ENCODE measurements around the gene NRIP2. TPM values are rescaled to one million over a fixed set of nuclear protein-coding genes. Genes with fewer than 3 reads are reported as not detected.

Gene NRIP2
- total and polyA plus RNA-seq, 4 donors = 0.10 to 1.1 (median 0.73) TPM

- H3K27me3 ChIP-seq (ENCODE audit: control insufficient read depth in 3 of 3, insufficient read depth in 3 of 3, low read length in 2 of 3) = no peaks in the 10 kb centered on the region
- H3K4me3 ChIP-seq = no peak overlapping the region
- peaks cover 0 to 6% (median 2%) of the 10 kb centered on the region in 4 donors for H3K36me3 ChIP-seq (ENCODE audit: control insufficient read depth in 4 of 4, insufficient read depth in 4 of 4, low read length in 4 of 4)
- TF ChIP-seq, protein P1, sequence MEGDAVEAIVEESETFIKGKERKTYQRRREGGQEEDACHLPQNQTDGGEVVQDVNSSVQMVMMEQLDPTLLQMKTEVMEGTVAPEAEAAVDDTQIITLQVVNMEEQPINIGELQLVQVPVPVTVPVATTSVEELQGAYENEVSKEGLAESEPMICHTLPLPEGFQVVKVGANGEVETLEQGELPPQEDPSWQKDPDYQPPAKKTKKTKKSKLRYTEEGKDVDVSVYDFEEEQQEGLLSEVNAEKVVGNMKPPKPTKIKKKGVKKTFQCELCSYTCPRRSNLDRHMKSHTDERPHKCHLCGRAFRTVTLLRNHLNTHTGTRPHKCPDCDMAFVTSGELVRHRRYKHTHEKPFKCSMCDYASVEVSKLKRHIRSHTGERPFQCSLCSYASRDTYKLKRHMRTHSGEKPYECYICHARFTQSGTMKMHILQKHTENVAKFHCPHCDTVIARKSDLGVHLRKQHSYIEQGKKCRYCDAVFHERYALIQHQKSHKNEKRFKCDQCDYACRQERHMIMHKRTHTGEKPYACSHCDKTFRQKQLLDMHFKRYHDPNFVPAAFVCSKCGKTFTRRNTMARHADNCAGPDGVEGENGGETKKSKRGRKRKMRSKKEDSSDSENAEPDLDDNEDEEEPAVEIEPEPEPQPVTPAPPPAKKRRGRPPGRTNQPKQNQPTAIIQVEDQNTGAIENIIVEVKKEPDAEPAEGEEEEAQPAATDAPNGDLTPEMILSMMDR (IDR thresholded peaks at IDR 0.05; ENCODE audit: control extremely low read depth, extremely low read depth) = no peak
- DNase-seq (no peak), ATAC-seq (ENCODE audit: insufficient read depth, low FRiP score) (no peak)
- no peak overlapping the region for H3K9ac ChIP-seq (ENCODE audit: insufficient read depth in 1 of 2, low read length in 2 of 2)
- no peaks in the 10 kb centered on the region for H3K9me3 ChIP-seq (ENCODE audit: control insufficient read depth in 4 of 4, insufficient read depth in 3 of 4, low read length in 3 of 4)
- H3K4me1 ChIP-seq (ENCODE audit: control insufficient read depth in 5 of 5, insufficient read depth in 5 of 5, low read length in 5 of 5) = peaks cover 0 to 20% (median 8%) of the 10 kb centered on the region in 5 donors
- WGBS, 2 donors = 68 to 70% methylated on average over 4 of the region's 4 CpGs
- H3K27ac ChIP-seq (ENCODE audit: low read depth in 1 of 2, low read length in 1 of 2) = no peak overlapping the region
Measured at GRCh38 chr12:2835691-2836403, 1.0 kb upstream of the NRIP2 start.

- no peak overlapping the region for H3K4me3 ChIP-seq
- H3K9me3 ChIP-seq (ENCODE audit: control insufficient read depth in 4 of 4, insufficient read depth in 3 of 4, low read length in 3 of 4) = no peaks in the 10 kb centered on the region
- H3K27ac ChIP-seq (ENCODE audit: low read depth in 1 of 2, low read length in 1 of 2) = no peak overlapping the region
- peak in 1 of 3 donors; percentile 15 for DNase-seq
- TF ChIP-seq, protein P1 (IDR thresholded peaks at IDR 0.05; ENCODE audit: control extremely low read depth, extremely low read depth) = no peak
- H3K27me3 ChIP-seq (ENCODE audit: control insufficient read depth in 3 of 3, insufficient read depth in 3 of 3, low read length in 2 of 3) = no peaks in the 10 kb centered on the region
- H3K9ac ChIP-seq (ENCODE audit: insufficient read depth in 1 of 2, low read length in 2 of 2) = no peak overlapping the region
- H3K4me1 ChIP-seq (ENCODE audit: control insufficient read depth in 5 of 5, insufficient read depth in 5 of 5, low read length in 5 of 5) = peaks cover 0 to 20% (median 8%) of the 10 kb centered on the region in 5 donors
- WGBS, 2 donors = 83 to 95% methylated on average over 9 of the region's 9 CpGs
- H3K36me3 ChIP-seq (ENCODE audit: control insufficient read depth in 4 of 4, insufficient read depth in 4 of 4, low read length in 4 of 4) = peaks cover 0 to 8% (median 7%) of the 10 kb centered on the region in 4 donors
- ATAC-seq (ENCODE audit: insufficient read depth, low FRiP score) = no peak
Measured at GRCh38 chr12:2833810-2834209, 1.0 kb downstream of the NRIP2 start.

DNA sequence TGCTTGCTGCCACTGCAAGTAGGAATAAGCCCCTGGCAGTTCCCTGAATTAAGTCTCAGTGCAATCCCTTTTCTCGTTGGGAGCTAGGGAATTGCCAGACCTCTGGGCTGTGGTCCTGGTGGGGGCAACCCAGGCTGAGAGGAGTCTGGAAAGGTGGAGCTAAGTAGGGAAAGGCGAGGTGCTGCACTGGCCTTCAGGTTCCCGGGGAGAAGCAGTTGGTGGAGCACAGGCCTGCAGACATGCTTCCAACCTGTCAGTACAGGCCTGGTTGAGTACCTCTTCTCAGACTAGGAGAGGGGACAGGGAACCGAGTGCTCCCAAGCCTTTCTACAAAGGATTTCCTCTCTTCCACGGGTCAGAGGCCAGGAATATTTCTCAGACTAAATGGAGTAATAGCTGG is 1.5 kb downstream of the NRIP2 start:
- WGBS, 2 donors = 58 to 74% methylated on average over 5 of the region's 5 CpGs
- DNase-seq = no peak

More for the DNA sequence above, 1.5 kb downstream of the NRIP2 start:
- Histone ChIP-seq H3K4me3 (no peak overlapping the region), H3K27ac (ENCODE audit: low read depth in 1 of 2, low read length in 1 of 2) (no peak overlapping the region), H3K27me3 (ENCODE audit: control insufficient read depth in 3 of 3, insufficient read depth in 3 of 3, low read length in 2 of 3) (no peaks in the 10 kb centered on the region), H3K4me1 (ENCODE audit: control insufficient read depth in 5 of 5, insufficient read depth in 5 of 5, low read length in 5 of 5) (peaks cover 0 to 20% (median 8%) of the 10 kb centered on the region in 5 donors), H3K36me3 (ENCODE audit: control insufficient read depth in 4 of 4, insufficient read depth in 4 of 4, low read length in 4 of 4) (peaks cover under 1 to 9% (median 8%) of the 10 kb centered on the region in 4 donors), H3K9ac (ENCODE audit: insufficient read depth in 1 of 2, low read length in 2 of 2) (no peak overlapping the region), H3K9me3 (ENCODE audit: control insufficient read depth in 4 of 4, insufficient read depth in 3 of 4, low read length in 3 of 4) (no peaks in the 10 kb centered on the region)
- TF ChIP-seq, protein P1 (IDR thresholded peaks at IDR 0.05; ENCODE audit: control extremely low read depth, extremely low read depth) = no peak
- no peak for ATAC-seq (ENCODE audit: insufficient read depth, low FRiP score)

Measured in lung (tissue), 12 donors.